ENCODE data around the gene PAX1.

PAX1 gene

GRCh38 chr20:21741266-21741665 lies 35.8 kb downstream of the PAX1 start:
- DNase-seq, result no peak

GRCh38 chr20:21762646-21763045 lies 57.2 kb downstream of the PAX1 start:
- DNase-seq, result no peak

- DNase-seq, result no peak
Observed at GRCh38 chr20:21767200-21767738, 61.8 kb downstream of the PAX1 start.

GRCh38 chr20:21767739-21768223 lies 62.3 kb downstream of the PAX1 start:
- DNase-seq, result no peak
